Neural cell (in vitro differentiated cells): ENCODE measurements around the gene TSPEAR. TPM values are rescaled to one million over a fixed set of nuclear protein-coding genes. Genes with fewer than 3 reads are reported as not detected.

Source experiments
- H2AFZ ChIP-seq: fragments of 200-600, 300-800 bp; sonication (generic), shearing (Covaris generic); 2 replicates; pipeline ENCODE4 v1.6.0; 2014; ENCODE audit warnings: low read depth, mild to moderate bottlenecking, antibody characterized with exemption, low read length, moderate library complexity
- H3F3A ChIP-seq: fragments of 200-600 bp; shearing (Covaris generic); 2 replicates; pipeline ENCODE4 v1.6.1; 2016; ENCODE audit warnings: mild to moderate bottlenecking, moderate library complexity, mixed read lengths, antibody characterized with exemption, low read length; ENCODE audit not compliant: insufficient read depth, poor library complexity, severe bottlenecking
- H3K27ac ChIP-seq: fragments of 200-600, 300-800 bp; sonication (generic), shearing (Covaris generic); 2 replicates; pipeline ENCODE4 v1.5.1; 2014; ENCODE audit warnings: mild to moderate bottlenecking, low read length, moderate library complexity
- H3K27me3 ChIP-seq: fragments of 300-800, 200-600 bp; sonication (generic), shearing (Covaris generic); 2 replicates; pipeline ENCODE4 v1.6.0; 2014; ENCODE audit warnings: mild to moderate bottlenecking, low read depth, low read length, moderate library complexity; ENCODE audit not compliant: insufficient read depth
- H3K36me3 ChIP-seq: fragments of 300-800, 200-600 bp; sonication (generic), shearing (Covaris generic); 2 replicates; pipeline ENCODE4 v1.5.1; 2014; ENCODE audit warnings: mild to moderate bottlenecking, antibody characterized with exemption, low read length, moderate library complexity; ENCODE audit not compliant: insufficient read depth
- H3K4me2 ChIP-seq: fragments of 300-800, 200-600 bp; sonication (generic), shearing (Covaris generic); 2 replicates; pipeline ENCODE4 v1.6.0; 2014; ENCODE audit warnings: mild to moderate bottlenecking, low read length
- H3K4me3 ChIP-seq: fragments of 300-800, 200-600 bp; sonication (generic), shearing (Covaris generic); 2 replicates; pipeline ENCODE4 v1.5.1; 2014; ENCODE audit warnings: mild to moderate bottlenecking, low read length, moderate library complexity
- H3K79me2 ChIP-seq: fragments of 200-600 bp; shearing (Covaris generic); replicated peaks from 2 replicates; pipeline ENCODE4 v1.6.0; 2014; ENCODE audit warnings: mild to moderate bottlenecking, low read length, moderate library complexity; ENCODE audit not compliant: insufficient read depth
- H3K9ac ChIP-seq: fragments of 300-800, 200-600 bp; sonication (generic), shearing (Covaris generic); 2 replicates; pipeline ENCODE4 v1.6.1; 2016; ENCODE audit warnings: mild to moderate bottlenecking, low read length, mixed read lengths
- H3K9me2 ChIP-seq: fragments of 200-600 bp; shearing (Covaris generic); 2 replicates; pipeline ENCODE4 v1.6.1; 2016; ENCODE audit warnings: mild to moderate bottlenecking, low read length, mixed read lengths; ENCODE audit not compliant: insufficient read depth
- H3K9me3 ChIP-seq: fragments of 200-600, 300-800 bp; sonication (generic), shearing (Covaris generic); 2 replicates; pipeline ENCODE4 v1.6.1; 2016; ENCODE audit warnings: mild to moderate bottlenecking, mixed run types, low read length, moderate library complexity, mixed read lengths
- H4K20me1 ChIP-seq: fragments of 200-600 bp; shearing (Covaris generic); 2 replicates; pipeline ENCODE4 v1.6.1; 2016; ENCODE audit warnings: mild to moderate bottlenecking, mixed run types; ENCODE audit not compliant: insufficient read depth
- EP300 ChIP-seq: fragments of 450-650 bp; conservative IDR thresholded peaks from 2 replicates; pipeline ENCODE4 v1.6.1; 2014; ENCODE audit warnings: antibody characterized with exemption, mild to moderate bottlenecking, moderate library complexity; ENCODE audit not compliant: poor library complexity, severe bottlenecking
- EZH2 ChIP-seq: fragments of 200-600, 300-800 bp; shearing (Covaris generic), sonication (generic); IDR thresholded peaks from 2 replicates; pipeline ENCODE4 v1.6.1; 2014; ENCODE audit warnings: antibody characterized with exemption, low read length, borderline replicate concordance, mild to moderate bottlenecking; ENCODE audit not compliant: insufficient read depth, poor library complexity, severe bottlenecking
- MXI1 ChIP-seq: fragments of 450-650 bp; conservative IDR thresholded peaks from 2 replicates; pipeline ENCODE4 v1.6.1; 2014; ENCODE audit warnings: antibody characterized with exemption, mild to moderate bottlenecking; ENCODE audit not compliant: poor library complexity, severe bottlenecking
- POLR2AphosphoS5 ChIP-seq: IDR thresholded peaks from 2 replicates; pipeline ENCODE4 v1.6.1; 2012
- RAD21 ChIP-seq: fragments of 450-650 bp; conservative IDR thresholded peaks from 2 replicates; pipeline ENCODE4 v1.6.1; 2014; ENCODE audit warnings: antibody characterized with exemption, mild to moderate bottlenecking, moderate library complexity
- REST ChIP-seq: IDR thresholded peaks from 2 replicates; pipeline ENCODE4 v1.6.1; 2012; ENCODE audit warnings: borderline replicate concordance
- SMC3 ChIP-seq: fragments of 450-650 bp; conservative IDR thresholded peaks from 2 replicates; pipeline ENCODE4 v1.6.1; 2014; ENCODE audit warnings: antibody characterized with exemption, mild to moderate bottlenecking, moderate library complexity; ENCODE audit not compliant: poor library complexity
- TAF1 ChIP-seq: IDR thresholded peaks from 2 replicates; pipeline ENCODE4 v1.6.1; 2012; ENCODE audit warnings: low read depth
- polyA plus RNA-seq: library from polyadenylated mRNA; depleted of rRNA; stranded (reverse); fragments of >200 nt; gene quantifications from 2 replicates; pipeline ENCODE4 v1.2.3, GENCODE V29; 2014
- TF ChIP-seq, protein P1 (sequence below): fragments of 450-650 bp; IDR thresholded peaks from 2 replicates; pipeline ENCODE4 v1.5.1; 2014; ENCODE audit warnings: antibody characterized with exemption, mild to moderate bottlenecking, moderate library complexity; ENCODE audit not compliant: poor library complexity, severe bottlenecking

Gene TSPEAR
- polyA plus RNA-seq, 1 donor from 2014 or later: 0.19 TPM

- TF ChIP-seq REST: no peak
- TF ChIP-seq SMC3: no peak
- no peak for TF ChIP-seq TAF1
- TF ChIP-seq POLR2AphosphoS5: no peak
- TF ChIP-seq EP300: no peak
- TF ChIP-seq RAD21: no peak
- no peak for TF ChIP-seq EZH2
- TF ChIP-seq, protein P1, sequence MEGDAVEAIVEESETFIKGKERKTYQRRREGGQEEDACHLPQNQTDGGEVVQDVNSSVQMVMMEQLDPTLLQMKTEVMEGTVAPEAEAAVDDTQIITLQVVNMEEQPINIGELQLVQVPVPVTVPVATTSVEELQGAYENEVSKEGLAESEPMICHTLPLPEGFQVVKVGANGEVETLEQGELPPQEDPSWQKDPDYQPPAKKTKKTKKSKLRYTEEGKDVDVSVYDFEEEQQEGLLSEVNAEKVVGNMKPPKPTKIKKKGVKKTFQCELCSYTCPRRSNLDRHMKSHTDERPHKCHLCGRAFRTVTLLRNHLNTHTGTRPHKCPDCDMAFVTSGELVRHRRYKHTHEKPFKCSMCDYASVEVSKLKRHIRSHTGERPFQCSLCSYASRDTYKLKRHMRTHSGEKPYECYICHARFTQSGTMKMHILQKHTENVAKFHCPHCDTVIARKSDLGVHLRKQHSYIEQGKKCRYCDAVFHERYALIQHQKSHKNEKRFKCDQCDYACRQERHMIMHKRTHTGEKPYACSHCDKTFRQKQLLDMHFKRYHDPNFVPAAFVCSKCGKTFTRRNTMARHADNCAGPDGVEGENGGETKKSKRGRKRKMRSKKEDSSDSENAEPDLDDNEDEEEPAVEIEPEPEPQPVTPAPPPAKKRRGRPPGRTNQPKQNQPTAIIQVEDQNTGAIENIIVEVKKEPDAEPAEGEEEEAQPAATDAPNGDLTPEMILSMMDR: no peak
- TF ChIP-seq MXI1: no peak
- H3K36me3 ChIP-seq: no peaks in the 10 kb centered on the region
- no peaks in the 10 kb centered on the region for H3K9me3 ChIP-seq
- no peak overlapping the region for H2AFZ ChIP-seq
- H3K4me3 ChIP-seq: no peak overlapping the region
- H3F3A ChIP-seq: no peaks in the 10 kb centered on the region
- no peaks in the 10 kb centered on the region for H4K20me1 ChIP-seq
- H3K79me2 ChIP-seq: no peaks in the 10 kb centered on the region
- no peaks in the 10 kb centered on the region for H3K9me2 ChIP-seq
- no peaks in the 10 kb centered on the region for H3K27me3 ChIP-seq
- no peak overlapping the region for H3K9ac ChIP-seq
- H3K27ac ChIP-seq: no peak overlapping the region
- H3K4me2 ChIP-seq: no peak overlapping the region
These were observed 209.0 kb downstream of the TSPEAR start for GRCh38 chr21:44502171-44502958.

DNA sequence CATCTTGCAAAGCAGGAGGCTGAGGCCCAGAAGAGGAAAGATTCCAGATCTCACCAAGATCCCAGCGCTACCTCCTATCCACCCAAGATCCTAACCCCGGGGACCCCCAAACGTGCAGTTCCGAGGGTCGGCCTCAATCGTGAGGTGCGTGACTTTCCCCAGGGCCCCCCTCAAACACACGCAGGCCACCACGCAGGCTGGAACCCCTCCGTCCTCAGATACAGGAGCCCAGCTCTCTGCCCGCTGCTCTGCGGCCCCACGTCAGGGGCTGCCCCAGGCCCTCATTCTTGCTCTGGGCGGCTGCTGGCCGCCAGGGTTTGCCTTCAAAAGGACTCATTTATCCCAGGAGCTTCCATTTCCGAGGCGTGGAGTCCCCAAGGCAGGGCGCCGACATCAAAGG, 211.3 kb downstream of the TSPEAR start:
- Histone ChIP-seq H3K4me3 (no peak overlapping the region), H4K20me1 (no peaks in the 10 kb centered on the region), H3F3A (no peaks in the 10 kb centered on the region), H3K9me3 (no peaks in the 10 kb centered on the region), H2AFZ (no peak overlapping the region), H3K79me2 (no peaks in the 10 kb centered on the region), H3K4me2 (no peak overlapping the region), H3K27ac (no peak overlapping the region), H3K9ac (no peak overlapping the region), H3K9me2 (no peaks in the 10 kb centered on the region), H3K36me3 (no peaks in the 10 kb centered on the region), H3K27me3 (no peaks in the 10 kb centered on the region)
- TF ChIP-seq TAF1 (no peak), SMC3 (no peak), POLR2AphosphoS5 (no peak), EZH2 (no peak), EP300 (no peak), MXI1 (no peak), REST (no peak), RAD21 (no peak)
- TF ChIP-seq, protein P1: no peak
